GM13976 (cell line): Measurements from ENCODE around the gene ZRSR2.

ENCODE experiments used
- DNase-seq: peaks from one replicate; pipeline ENCODE4 v3.0.0; 2012; ENCODE audit warnings: low spot score
- CTCF ChIP-seq: IDR thresholded peaks from 2 replicates; pipeline ENCODE4 v1.5.1; 2012; ENCODE audit warnings: borderline replicate concordance, mild to moderate bottlenecking; ENCODE audit not compliant: insufficient read depth; ENCODE audit errors: extremely low read depth, missing control alignments, control extremely low read depth
- in situ Hi-C: fragments of 300-500 bp; cut with MboI; formaldehyde crosslinking; loops from one replicate; pipeline ENCODE4 v1.12.0; 2022; ENCODE audit warnings: low sequenced_read_pairs, mixed read lengths, inconsistent platforms; ENCODE audit not compliant: unreplicated experiment

The ZRSR2 gene

GRCh38 chrX:15848576-15848975 is 58.3 kb downstream of the ZRSR2 start:
- in situ Hi-C loops = no loop called here
- no peak for DNase-seq
- no peak for TF ChIP-seq CTCF

- TF ChIP-seq CTCF = no peak
- DNase-seq = no peak
- in situ Hi-C loops = no loop called here
Observed at GRCh38 chrX:15849555-15849954, 59.3 kb downstream of the ZRSR2 start.

GRCh38 chrX:15853586-15854079 is 63.3 kb downstream of the ZRSR2 start:
- TF ChIP-seq CTCF = no peak
- DNase-seq = no peak
- in situ Hi-C loops = no loop called here

GRCh38 chrX:15854080-15854655 is 63.9 kb downstream of the ZRSR2 start:
- peak; percentile 53 for TF ChIP-seq CTCF
- peak; percentile 62 for DNase-seq
- in situ Hi-C loops = no loop called here

- DNase-seq = peak; percentile 91
- in situ Hi-C loops = no loop called here
- TF ChIP-seq CTCF = no peak
Observed at GRCh38 chrX:15854712-15855567, 64.7 kb downstream of the ZRSR2 start, which contains the start of gene AP1S2. TSS of gene AP1S2 (minus strand) at chrX:15854813. CDS start at chrX:15852524, 2,289 bp downstream.

GRCh38 chrX:15855568-15856221 is 65.4 kb downstream of the ZRSR2 start:
- no peak for TF ChIP-seq CTCF
- in situ Hi-C loops = no loop called here
- DNase-seq = no peak
